ENCODE data around the gene NEDD8. TPM values are rescaled to one million over a fixed set of nuclear protein-coding genes. Genes with fewer than 3 reads are reported as not detected.
"Not testable (repeated sequence)": the region's sequence is repeated elsewhere in the genome, so short reads cannot be mapped to it uniquely, and the experiment has no call there.

NEDD8 gene
- total RNA-seq, 1 donor: 136 TPM

- TF ChIP-seq, protein P1, sequence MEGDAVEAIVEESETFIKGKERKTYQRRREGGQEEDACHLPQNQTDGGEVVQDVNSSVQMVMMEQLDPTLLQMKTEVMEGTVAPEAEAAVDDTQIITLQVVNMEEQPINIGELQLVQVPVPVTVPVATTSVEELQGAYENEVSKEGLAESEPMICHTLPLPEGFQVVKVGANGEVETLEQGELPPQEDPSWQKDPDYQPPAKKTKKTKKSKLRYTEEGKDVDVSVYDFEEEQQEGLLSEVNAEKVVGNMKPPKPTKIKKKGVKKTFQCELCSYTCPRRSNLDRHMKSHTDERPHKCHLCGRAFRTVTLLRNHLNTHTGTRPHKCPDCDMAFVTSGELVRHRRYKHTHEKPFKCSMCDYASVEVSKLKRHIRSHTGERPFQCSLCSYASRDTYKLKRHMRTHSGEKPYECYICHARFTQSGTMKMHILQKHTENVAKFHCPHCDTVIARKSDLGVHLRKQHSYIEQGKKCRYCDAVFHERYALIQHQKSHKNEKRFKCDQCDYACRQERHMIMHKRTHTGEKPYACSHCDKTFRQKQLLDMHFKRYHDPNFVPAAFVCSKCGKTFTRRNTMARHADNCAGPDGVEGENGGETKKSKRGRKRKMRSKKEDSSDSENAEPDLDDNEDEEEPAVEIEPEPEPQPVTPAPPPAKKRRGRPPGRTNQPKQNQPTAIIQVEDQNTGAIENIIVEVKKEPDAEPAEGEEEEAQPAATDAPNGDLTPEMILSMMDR (IDR thresholded peaks at IDR 0.05; ENCODE audit: insufficient read depth, low read length): no peak
- DNase-seq (ENCODE audit: low read depth): no peak
- H3K4me3 ChIP-seq (ENCODE audit: low read depth, low read length): no peak overlapping the region
These were observed 17.3 kb upstream of the NEDD8 start for GRCh38 chr14:24249230-24250021.

GRCh38 chr14:24247422-24247821 lies 15.3 kb upstream of the NEDD8 start:
- no peak overlapping the region for H3K4me3 ChIP-seq (ENCODE audit: low read depth, low read length)
- DNase-seq (ENCODE audit: low read depth): no peak
- TF ChIP-seq, protein P1 (IDR thresholded peaks at IDR 0.05; ENCODE audit: insufficient read depth, low read length): no peak

GRCh38 chr14:24246765-24247212 lies 14.6 kb upstream of the NEDD8 start:
- TF ChIP-seq, protein P1 (IDR thresholded peaks at IDR 0.05; ENCODE audit: insufficient read depth, low read length): no peak
- no peak for DNase-seq (ENCODE audit: low read depth)
- H3K4me3 ChIP-seq (ENCODE audit: low read depth, low read length): no peak overlapping the region

DNA sequence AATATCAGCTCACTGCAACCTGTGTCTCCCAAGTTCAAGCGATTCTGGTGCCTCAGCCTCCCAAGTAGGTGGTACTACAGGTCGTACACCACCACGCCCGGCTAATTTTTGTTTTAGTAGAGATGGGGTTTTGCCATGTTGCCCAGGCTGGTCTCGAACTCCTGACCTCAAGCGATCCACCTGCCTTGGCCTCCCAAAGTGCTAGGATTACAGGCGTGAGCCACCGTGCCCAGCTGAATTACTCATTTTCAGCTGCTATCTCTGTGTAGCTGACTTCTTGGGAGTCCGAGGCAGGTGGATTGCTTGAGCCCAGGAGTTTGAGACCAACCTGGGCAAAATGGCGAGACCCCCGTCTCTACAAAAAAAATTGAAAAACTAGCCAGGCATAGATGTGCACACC lies 13.2 kb upstream of the NEDD8 start:
- DNase-seq (ENCODE audit: low read depth); H3K4me3 ChIP-seq (ENCODE audit: low read depth, low read length): not testable (repeated sequence)

- TF ChIP-seq, protein P1 (IDR thresholded peaks at IDR 0.05; ENCODE audit: insufficient read depth, low read length): no peak
- peak overlapping the region; percentile 96 for H3K4me3 ChIP-seq (ENCODE audit: low read depth, low read length)
- no peak for DNase-seq (ENCODE audit: low read depth)
These were observed 11.2 kb upstream of the NEDD8 start for GRCh38 chr14:24243336-24243836.

DNA sequence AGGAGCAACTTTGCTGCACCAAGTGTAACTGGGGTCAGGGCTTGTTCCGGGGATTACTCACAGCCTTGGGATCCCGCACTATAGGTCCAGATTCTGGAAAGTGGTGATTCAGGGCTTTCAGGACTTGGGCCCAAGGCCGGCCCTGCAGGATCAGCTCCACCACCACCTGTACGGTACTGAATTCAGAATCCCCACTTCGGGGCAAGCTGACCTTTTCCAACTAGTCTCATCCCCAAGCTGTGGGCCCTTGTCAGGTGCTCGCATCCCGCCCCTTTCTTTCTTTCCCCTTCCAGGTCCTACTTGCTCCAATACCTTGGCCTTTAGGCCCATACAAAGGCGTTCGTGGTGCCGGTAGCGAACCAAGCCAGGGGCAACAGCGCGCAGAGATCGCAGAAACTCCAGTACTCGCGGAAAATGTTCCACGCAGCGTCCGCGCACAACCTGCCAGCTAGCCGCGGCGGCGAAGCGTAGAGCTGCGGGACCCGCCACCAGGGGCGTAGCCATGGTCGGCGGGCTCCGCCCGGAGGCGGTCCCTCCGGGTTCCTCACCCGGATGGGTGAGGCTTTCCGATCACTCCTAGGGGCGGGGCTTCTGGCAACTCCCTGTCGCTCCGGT lies 9.8 kb upstream of the NEDD8 start:
- TF ChIP-seq, protein P1 (IDR thresholded peaks at IDR 0.05; ENCODE audit: insufficient read depth, low read length): peak; percentile 59
- DNase-seq (ENCODE audit: low read depth): peak; percentile 90
- peak overlapping the region; percentile 96 for H3K4me3 ChIP-seq (ENCODE audit: low read depth, low read length)
